ENCODE results near the gene AGAP3. TPM values are rescaled to one million over a fixed set of nuclear protein-coding genes. Genes with fewer than 3 reads are reported as not detected.

Gene AGAP3
- total RNA-seq, 1 experiment from 2014 or later = 103 TPM

GRCh38 chr7:151142686-151143040 is 56.4 kb downstream of the AGAP3 start:
- in situ Hi-C loops (cut with HindIII; ENCODE audit: low pct_unique_long_range_greater_than_20kb, low sequenced_read_pairs) = no loop called here
- Histone ChIP-seq H3K36me3 (ENCODE audit: control insufficient read depth, insufficient read depth, low read length) (no peaks in the 10 kb centered on the region), H3K4me3 (ENCODE audit: low read depth in 2 of 2, low read length in 2 of 2) (no peak overlapping the region), H3K9me3 (ENCODE audit: control insufficient read depth, insufficient read depth, low read depth, low read length) (no peaks in the 10 kb centered on the region), H3K27ac (ENCODE audit: low read length) (no peak overlapping the region), H3K4me1 (ENCODE audit: control insufficient read depth, insufficient read depth, low read length) (no peaks in the 10 kb centered on the region), H3K27me3 (ENCODE audit: control insufficient read depth, insufficient read depth, low read length) (no peaks in the 10 kb centered on the region)
- no TSS peak for BruUV-seq (replicated peaks)
- DNase-seq (ENCODE audit: low read depth, low spot score) (no peak), ATAC-seq (no peak)
- POLR2A ChIA-PET = no interaction called here
- CTCF ChIA-PET = interaction anchor here (0.6 kb wide), 1 partner anchor 462 kb away, joined by 8 read pairs; no protein-coding TSS in a partner anchor
- TF ChIP-seq POLR2AphosphoS5 (IDR thresholded peaks at IDR 0.05; ENCODE audit: low read depth, low read length) (no peak), SIN3A (IDR thresholded peaks at IDR 0.05; ENCODE audit: borderline replicate concordance, insufficient read depth, low read depth, low read length) (no peak), REST (IDR thresholded peaks at IDR 0.05; ENCODE audit: insufficient read depth in 1 of 2, low read depth in 2 of 2, low read length in 1 of 2) (no peak), CTCF (IDR thresholded peaks at IDR 0.05) (no peak), TCF7L2 (IDR thresholded peaks at IDR 0.05; ENCODE audit: low read depth, low read length) (no peak)
- intact Hi-C loops (cut with micrococcal nuclease; ENCODE audit: unreplicated experiment) = no loop called here

- ChIA-PET CTCF (interaction anchor here (0.6 kb wide), 1 partner anchor 463 kb away, joined by 8 read pairs; no protein-coding TSS in a partner anchor), POLR2A (no interaction called here)
- no peaks in the 10 kb centered on the region for H3K4me1 ChIP-seq (ENCODE audit: control insufficient read depth, insufficient read depth, low read length)
- BruUV-seq (replicated peaks) = TSS peak; percentile 46
- no peak for DNase-seq (ENCODE audit: low read depth, low spot score)
- intact Hi-C loops (cut with micrococcal nuclease; ENCODE audit: unreplicated experiment) (no loop called here), in situ Hi-C loops (cut with HindIII; ENCODE audit: low pct_unique_long_range_greater_than_20kb, low sequenced_read_pairs) (no loop called here)
- no peak overlapping the region for H3K27ac ChIP-seq (ENCODE audit: low read length)
- ATAC-seq = no peak
- H3K27me3 ChIP-seq (ENCODE audit: control insufficient read depth, insufficient read depth, low read length) = no peaks in the 10 kb centered on the region
- no peaks in the 10 kb centered on the region for H3K9me3 ChIP-seq (ENCODE audit: control insufficient read depth, insufficient read depth, low read depth, low read length)
- no peaks in the 10 kb centered on the region for H3K36me3 ChIP-seq (ENCODE audit: control insufficient read depth, insufficient read depth, low read length)
- TF ChIP-seq TCF7L2 (IDR thresholded peaks at IDR 0.05; ENCODE audit: low read depth, low read length) (no peak), CTCF (IDR thresholded peaks at IDR 0.05) (no peak), SIN3A (IDR thresholded peaks at IDR 0.05; ENCODE audit: borderline replicate concordance, insufficient read depth, low read depth, low read length) (no peak), REST (IDR thresholded peaks at IDR 0.05; ENCODE audit: insufficient read depth in 1 of 2, low read depth in 2 of 2, low read length in 1 of 2) (no peak), POLR2AphosphoS5 (IDR thresholded peaks at IDR 0.05; ENCODE audit: low read depth, low read length) (no peak)
- H3K4me3 ChIP-seq (ENCODE audit: low read depth in 2 of 2, low read length in 2 of 2) = no peak overlapping the region
Observed at GRCh38 chr7:151143261-151144015, 57.2 kb downstream of the AGAP3 start.

All from Panc1 (cell line).